Measurements from ENCODE around the gene TIPARP. TPM values are rescaled to one million over a fixed set of nuclear protein-coding genes. Genes with fewer than 3 reads are reported as not detected.
"Not testable (repeated sequence)": the region's sequence is repeated elsewhere in the genome, so short reads cannot be mapped to it uniquely, and the experiment has no call there.

Gene TIPARP
- total RNA-seq, 1 experiment from 2014 or later, result 22.1 TPM

DNA sequence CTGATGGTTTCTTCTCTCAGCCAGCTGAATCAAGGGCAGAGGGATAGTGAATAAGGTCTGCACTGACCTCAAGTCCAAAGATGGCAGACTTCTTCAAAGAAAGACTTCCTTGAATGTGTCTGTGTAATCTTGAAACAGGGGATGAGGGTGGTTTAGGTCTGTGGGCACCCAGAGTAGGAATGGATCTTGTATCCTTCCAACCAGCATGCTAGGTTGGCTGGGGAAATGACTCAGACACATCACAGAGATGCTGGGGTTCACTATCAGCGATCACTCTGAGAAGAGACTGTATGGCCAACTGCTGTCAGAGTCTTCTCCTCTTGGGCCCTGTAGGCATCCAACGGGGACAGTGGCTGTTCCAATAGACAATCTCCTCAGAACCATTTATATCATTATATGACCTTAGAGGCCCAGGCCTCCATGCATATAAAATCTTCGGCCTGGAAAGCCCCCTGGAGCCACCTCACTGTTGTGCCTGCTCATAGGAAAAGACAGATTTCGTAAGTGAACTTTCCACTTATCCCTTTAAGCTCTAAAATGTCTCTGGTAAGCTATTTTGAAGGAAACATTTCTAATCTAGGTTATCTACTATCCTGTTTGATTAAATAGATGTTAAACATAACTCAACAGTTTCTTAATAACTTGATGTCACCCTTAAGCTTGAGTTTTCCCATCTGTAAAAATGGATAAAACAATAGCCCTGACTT is 58.5 kb downstream of the TIPARP start:
- no peaks in the 10 kb centered on the region for H3K36me3 ChIP-seq (ENCODE audit: control insufficient read depth, insufficient read depth, low read length)
- no peak for TF ChIP-seq TCF7L2 (IDR thresholded peaks at IDR 0.05; ENCODE audit: low read depth, low read length)
- no peak for TF ChIP-seq SIN3A (IDR thresholded peaks at IDR 0.05; ENCODE audit: borderline replicate concordance, insufficient read depth, low read depth, low read length)
- no peak for TF ChIP-seq POLR2AphosphoS5 (IDR thresholded peaks at IDR 0.05; ENCODE audit: low read depth, low read length)
- no peak for TF ChIP-seq CTCF (IDR thresholded peaks at IDR 0.05)
- TF ChIP-seq, protein P1, sequence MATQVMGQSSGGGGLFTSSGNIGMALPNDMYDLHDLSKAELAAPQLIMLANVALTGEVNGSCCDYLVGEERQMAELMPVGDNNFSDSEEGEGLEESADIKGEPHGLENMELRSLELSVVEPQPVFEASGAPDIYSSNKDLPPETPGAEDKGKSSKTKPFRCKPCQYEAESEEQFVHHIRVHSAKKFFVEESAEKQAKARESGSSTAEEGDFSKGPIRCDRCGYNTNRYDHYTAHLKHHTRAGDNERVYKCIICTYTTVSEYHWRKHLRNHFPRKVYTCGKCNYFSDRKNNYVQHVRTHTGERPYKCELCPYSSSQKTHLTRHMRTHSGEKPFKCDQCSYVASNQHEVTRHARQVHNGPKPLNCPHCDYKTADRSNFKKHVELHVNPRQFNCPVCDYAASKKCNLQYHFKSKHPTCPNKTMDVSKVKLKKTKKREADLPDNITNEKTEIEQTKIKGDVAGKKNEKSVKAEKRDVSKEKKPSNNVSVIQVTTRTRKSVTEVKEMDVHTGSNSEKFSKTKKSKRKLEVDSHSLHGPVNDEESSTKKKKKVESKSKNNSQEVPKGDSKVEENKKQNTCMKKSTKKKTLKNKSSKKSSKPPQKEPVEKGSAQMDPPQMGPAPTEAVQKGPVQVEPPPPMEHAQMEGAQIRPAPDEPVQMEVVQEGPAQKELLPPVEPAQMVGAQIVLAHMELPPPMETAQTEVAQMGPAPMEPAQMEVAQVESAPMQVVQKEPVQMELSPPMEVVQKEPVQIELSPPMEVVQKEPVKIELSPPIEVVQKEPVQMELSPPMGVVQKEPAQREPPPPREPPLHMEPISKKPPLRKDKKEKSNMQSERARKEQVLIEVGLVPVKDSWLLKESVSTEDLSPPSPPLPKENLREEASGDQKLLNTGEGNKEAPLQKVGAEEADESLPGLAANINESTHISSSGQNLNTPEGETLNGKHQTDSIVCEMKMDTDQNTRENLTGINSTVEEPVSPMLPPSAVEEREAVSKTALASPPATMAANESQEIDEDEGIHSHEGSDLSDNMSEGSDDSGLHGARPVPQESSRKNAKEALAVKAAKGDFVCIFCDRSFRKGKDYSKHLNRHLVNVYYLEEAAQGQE (IDR thresholded peaks at IDR 0.05; ENCODE audit: insufficient read depth in 1 of 2, low read depth in 2 of 2, low read length in 1 of 2), result no peak
- intact Hi-C loops (cut with micrococcal nuclease; ENCODE audit: unreplicated experiment) (no loop called here), in situ Hi-C loops (cut with HindIII; ENCODE audit: low pct_unique_long_range_greater_than_20kb, low sequenced_read_pairs) (no loop called here)
- no TSS peak for BruUV-seq (replicated peaks)
- POLR2A ChIA-PET, result no interaction called here
- H3K9me3 ChIP-seq (ENCODE audit: control insufficient read depth, insufficient read depth, low read depth, low read length), result no peaks in the 10 kb centered on the region
- ATAC-seq (no peak), DNase-seq (ENCODE audit: low read depth, low spot score) (no peak)
- H3K27me3 ChIP-seq (ENCODE audit: control insufficient read depth, insufficient read depth, low read length), result no peaks in the 10 kb centered on the region
- no peak overlapping the region for H3K27ac ChIP-seq (ENCODE audit: low read length)
- CTCF ChIA-PET, result no interaction called here
- no peaks in the 10 kb centered on the region for H3K4me1 ChIP-seq (ENCODE audit: control insufficient read depth, insufficient read depth, low read length)
- H3K4me3 ChIP-seq (ENCODE audit: low read depth in 2 of 2, low read length in 2 of 2), result no peak overlapping the region

DNA sequence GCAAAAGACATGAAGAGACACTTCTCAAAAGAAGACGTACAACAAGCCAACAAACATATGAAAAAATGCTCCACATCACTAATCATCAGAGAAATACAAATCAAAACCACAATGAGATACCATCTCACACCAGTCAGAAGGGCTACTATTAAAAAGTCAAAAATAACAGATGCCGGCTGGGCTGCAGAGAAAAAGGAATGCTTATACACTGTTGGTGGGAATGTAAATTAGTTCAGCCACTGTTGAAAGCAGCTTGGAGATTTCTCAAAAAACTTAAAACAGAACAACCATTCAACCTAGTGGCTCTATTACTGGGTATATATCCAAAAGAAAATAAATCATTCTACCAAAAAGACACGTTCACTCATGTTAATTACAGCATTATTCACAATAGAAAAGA is 60.3 kb downstream of the TIPARP start:
- POLR2A ChIA-PET; H3K36me3 ChIP-seq (ENCODE audit: control insufficient read depth, insufficient read depth, low read length); H3K4me1 ChIP-seq (ENCODE audit: control insufficient read depth, insufficient read depth, low read length); H3K4me3 ChIP-seq (ENCODE audit: low read depth in 2 of 2, low read length in 2 of 2); DNase-seq (ENCODE audit: low read depth, low spot score); ATAC-seq; H3K27me3 ChIP-seq (ENCODE audit: control insufficient read depth, insufficient read depth, low read length); intact Hi-C loops (cut with micrococcal nuclease; ENCODE audit: unreplicated experiment); CTCF ChIA-PET; in situ Hi-C loops (cut with HindIII; ENCODE audit: low pct_unique_long_range_greater_than_20kb, low sequenced_read_pairs); H3K27ac ChIP-seq (ENCODE audit: low read length); BruUV-seq (replicated peaks); H3K9me3 ChIP-seq (ENCODE audit: control insufficient read depth, insufficient read depth, low read depth, low read length): not testable (repeated sequence)

DNA sequence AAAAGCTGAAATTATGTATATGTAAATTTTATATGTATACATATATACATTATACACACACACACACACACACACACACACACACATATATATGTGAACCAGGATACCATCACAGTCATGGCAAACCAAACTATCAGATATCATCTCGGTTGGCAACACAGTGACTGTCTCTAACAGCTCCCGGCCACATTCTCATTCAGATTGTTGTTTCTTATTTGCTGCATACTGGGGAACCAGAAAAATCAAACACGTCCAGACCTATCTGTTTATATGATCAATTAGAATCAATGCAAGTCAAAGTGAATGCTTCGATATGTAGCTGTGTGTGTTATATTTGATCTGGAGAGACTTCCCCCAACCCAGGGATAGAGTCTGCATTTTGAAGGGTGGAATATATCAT is 61.1 kb downstream of the TIPARP start:
- no peak for ATAC-seq
- BruUV-seq (replicated peaks), result no TSS peak
- in situ Hi-C loops (cut with HindIII; ENCODE audit: low pct_unique_long_range_greater_than_20kb, low sequenced_read_pairs), result no loop called here
- H3K36me3 ChIP-seq (ENCODE audit: control insufficient read depth, insufficient read depth, low read length), result no peaks in the 10 kb centered on the region
- TF ChIP-seq SIN3A (IDR thresholded peaks at IDR 0.05; ENCODE audit: borderline replicate concordance, insufficient read depth, low read depth, low read length), result no peak
- TF ChIP-seq, protein P1 (IDR thresholded peaks at IDR 0.05; ENCODE audit: insufficient read depth in 1 of 2, low read depth in 2 of 2, low read length in 1 of 2), result no peak
- TF ChIP-seq TCF7L2 (IDR thresholded peaks at IDR 0.05; ENCODE audit: low read depth, low read length), result no peak
- no peak for TF ChIP-seq POLR2AphosphoS5 (IDR thresholded peaks at IDR 0.05; ENCODE audit: low read depth, low read length)
- no peak for TF ChIP-seq CTCF (IDR thresholded peaks at IDR 0.05)
- H3K27me3 ChIP-seq (ENCODE audit: control insufficient read depth, insufficient read depth, low read length), result no peaks in the 10 kb centered on the region
- no peak overlapping the region for H3K27ac ChIP-seq (ENCODE audit: low read length)
- intact Hi-C loops (cut with micrococcal nuclease; ENCODE audit: unreplicated experiment), result no loop called here
- no peak for DNase-seq (ENCODE audit: low read depth, low spot score)
- ChIA-PET POLR2A (no interaction called here), CTCF (no interaction called here)
- no peaks in the 10 kb centered on the region for H3K9me3 ChIP-seq (ENCODE audit: control insufficient read depth, insufficient read depth, low read depth, low read length)
- H3K4me3 ChIP-seq (ENCODE audit: low read depth in 2 of 2, low read length in 2 of 2), result no peak overlapping the region
- H3K4me1 ChIP-seq (ENCODE audit: control insufficient read depth, insufficient read depth, low read length), result no peaks in the 10 kb centered on the region
